Keratinocyte (primary cell): ENCODE data around the gene BANF2. TPM values are rescaled to one million over a fixed set of nuclear protein-coding genes. Genes with fewer than 3 reads are reported as not detected.

Source experiments
- DNase-seq: peaks from one replicate; pipeline ENCODE4 v3.0.0-alpha.2; 2011; ENCODE audit warnings: low read depth, missing footprints, low spot score
- FAIRE-seq: peaks from 2 replicates; lab custom pipeline; 2011; peaks lifted over from hg19 to GRCh38; lab: Jason Lieb, UNC
- H2AFZ ChIP-seq: 2 replicates; pipeline ENCODE4 v1.6.0; 2012; ENCODE audit warnings: low read length, control low read depth, inconsistent platforms; ENCODE audit not compliant: control insufficient read depth
- H3K27ac ChIP-seq: 2 replicates; pipeline ENCODE4 v1.5.1; 2011; ENCODE audit warnings: low read length; ENCODE audit not compliant: control insufficient read depth, insufficient read depth
- H3K27me3 ChIP-seq: 3 replicates; pipeline ENCODE4 v1.6.0; 2011; ENCODE audit warnings: low read length; ENCODE audit not compliant: control insufficient read depth, insufficient read depth; ENCODE audit errors: extremely low read depth
- H3K36me3 ChIP-seq, 2 experiments: 2 replicates in 1 of 2; 3 replicates in 1 of 2; pipeline ENCODE4 v1.5.1; 2011; ENCODE audit warnings: low read length in 2 of 2, mild to moderate bottlenecking in 1 of 2; ENCODE audit not compliant: control insufficient read depth in 2 of 2, insufficient read depth in 2 of 2; ENCODE audit errors: extremely low read depth in 1 of 2
- H3K4me1 ChIP-seq: 3 replicates; pipeline ENCODE4 v1.5.1; 2011; ENCODE audit warnings: low read length; ENCODE audit not compliant: control insufficient read depth, insufficient read depth; ENCODE audit errors: extremely low read depth
- H3K4me2 ChIP-seq: 3 replicates; pipeline ENCODE4 v1.6.0; 2011; ENCODE audit warnings: low read depth, low read length; ENCODE audit not compliant: control insufficient read depth, insufficient read depth; ENCODE audit errors: extremely low read depth
- H3K4me3 ChIP-seq, 3 experiments: fragments of 200-600 bp in 1 of 3; sonication (generic) in 1 of 3; 2 replicates in 2 of 3; 3 replicates in 1 of 3; pipeline ENCODE4 v1.5.1; 2011 to 2016; ENCODE audit warnings: low read length in 3 of 3, mild to moderate bottlenecking in 3 of 3, control low read depth in 2 of 3, inconsistent platforms in 1 of 3, low read depth in 1 of 3, mixed read lengths in 1 of 3, mixed run types in 1 of 3, moderate library complexity in 1 of 3; ENCODE audit not compliant: control insufficient read depth in 2 of 3, insufficient read depth in 2 of 3; ENCODE audit errors: extremely low read depth in 1 of 3
- H3K79me2 ChIP-seq: 2 replicates; pipeline ENCODE4 v1.6.0; 2012; ENCODE audit warnings: low read length; ENCODE audit not compliant: control insufficient read depth, insufficient read depth
- H3K9ac ChIP-seq: 3 replicates; pipeline ENCODE4 v1.6.0; 2011; ENCODE audit warnings: low read length; ENCODE audit not compliant: control insufficient read depth, insufficient read depth; ENCODE audit errors: extremely low read depth
- H3K9me1 ChIP-seq: 3 replicates; pipeline ENCODE4 v1.6.0; 2011; ENCODE audit warnings: low read length; ENCODE audit not compliant: control insufficient read depth, insufficient read depth; ENCODE audit errors: extremely low read depth
- H3K9me3 ChIP-seq: 2 replicates; pipeline ENCODE4 v1.5.1; 2012; ENCODE audit warnings: low read depth, low read length; ENCODE audit not compliant: control insufficient read depth
- H4K20me1 ChIP-seq: 3 replicates; pipeline ENCODE4 v1.6.0; 2011; ENCODE audit warnings: low read length; ENCODE audit not compliant: control insufficient read depth, insufficient read depth; ENCODE audit errors: extremely low read depth
- EZH2 ChIP-seq: IDR thresholded peaks from one replicate; pipeline ENCODE4 v1.6.1; 2012; ENCODE audit warnings: inconsistent platforms, mild to moderate bottlenecking, low read length, moderate library complexity
- dilution Hi-C: fragments of 300-500 bp; cut with MboI; formaldehyde crosslinking; loops from one replicate; pipeline ENCODE4 v1.7.0; 2020; ENCODE audit warnings: low sequenced_read_pairs; ENCODE audit not compliant: extremely low pct_ligation_motif_present
- polyA plus RNA-seq, 5 experiments: library from polyadenylated mRNA; depleted of rRNA in 3 of 5; stranded (reverse) in 3 of 5; stranded (forward) in 1 of 5; unstranded in 1 of 5; fragments of >200 nt; gene quantifications; 1 replicate in 1 of 5; 2 replicates in 3 of 5; 3 replicates in 1 of 5; pipeline versions ENCODE4 v1.2.1 to v1.2.3, GENCODE V29; 2011 to 2012; ENCODE audit warnings: missing spikeins in 2 of 5, low read depth in 1 of 5, low replicate concordance in 1 of 5
- TF ChIP-seq, protein P1 (sequence below), 3 experiments: IDR thresholded peaks in 1 of 3; conservative IDR thresholded peaks in 1 of 3; optimal IDR thresholded peaks in 1 of 3; 2 replicates in 2 of 3; 3 replicates in 1 of 3; pipeline versions ENCODE3 to v1.5.1; 2011; ENCODE audit warnings: low read length in 3 of 3, mild to moderate bottlenecking in 3 of 3, moderate library complexity in 2 of 3, control low read depth in 1 of 3, inconsistent platforms in 1 of 3; ENCODE audit not compliant: insufficient read depth in 2 of 3; ENCODE audit errors: extremely low read depth in 1 of 3

Gene BANF2
- polyA plus RNA-seq, 1 donor (not counting 4 experiments of a cell fraction or from before 2014, with no cell fraction given): not detected

- H3K4me1 ChIP-seq: peaks cover 16% of the 10 kb centered on the region
- DNase-seq: no peak
- no peak overlapping the region for H3K4me3 ChIP-seq
- H3K4me2 ChIP-seq: no peak overlapping the region
- peaks cover 6% of the 10 kb centered on the region for H4K20me1 ChIP-seq
- peaks cover 16% of the 10 kb centered on the region for H3K79me2 ChIP-seq
- H3K27me3 ChIP-seq: peaks cover 29% of the 10 kb centered on the region
- no peak for FAIRE-seq
- no peaks in the 10 kb centered on the region for H3K9me3 ChIP-seq
- H3K9ac ChIP-seq: no peak overlapping the region
- H3K9me1 ChIP-seq: no peaks in the 10 kb centered on the region
- TF ChIP-seq EZH2: no peak
- TF ChIP-seq, protein P1, sequence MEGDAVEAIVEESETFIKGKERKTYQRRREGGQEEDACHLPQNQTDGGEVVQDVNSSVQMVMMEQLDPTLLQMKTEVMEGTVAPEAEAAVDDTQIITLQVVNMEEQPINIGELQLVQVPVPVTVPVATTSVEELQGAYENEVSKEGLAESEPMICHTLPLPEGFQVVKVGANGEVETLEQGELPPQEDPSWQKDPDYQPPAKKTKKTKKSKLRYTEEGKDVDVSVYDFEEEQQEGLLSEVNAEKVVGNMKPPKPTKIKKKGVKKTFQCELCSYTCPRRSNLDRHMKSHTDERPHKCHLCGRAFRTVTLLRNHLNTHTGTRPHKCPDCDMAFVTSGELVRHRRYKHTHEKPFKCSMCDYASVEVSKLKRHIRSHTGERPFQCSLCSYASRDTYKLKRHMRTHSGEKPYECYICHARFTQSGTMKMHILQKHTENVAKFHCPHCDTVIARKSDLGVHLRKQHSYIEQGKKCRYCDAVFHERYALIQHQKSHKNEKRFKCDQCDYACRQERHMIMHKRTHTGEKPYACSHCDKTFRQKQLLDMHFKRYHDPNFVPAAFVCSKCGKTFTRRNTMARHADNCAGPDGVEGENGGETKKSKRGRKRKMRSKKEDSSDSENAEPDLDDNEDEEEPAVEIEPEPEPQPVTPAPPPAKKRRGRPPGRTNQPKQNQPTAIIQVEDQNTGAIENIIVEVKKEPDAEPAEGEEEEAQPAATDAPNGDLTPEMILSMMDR (optimal IDR thresholded peaks at IDR 0.05 in 1 of 3, IDR thresholded peaks at IDR 0.05 in 1 of 3, conservative IDR thresholded peaks at IDR 0.05 in 1 of 3; ENCODE audit: extremely low read depth in 1 of 3, insufficient read depth in 2 of 3, low read length in 3 of 3): no peak
- no peak overlapping the region for H3K27ac ChIP-seq
- H3K36me3 ChIP-seq: peaks cover 0 to 8% of the 10 kb centered on the region in 2 experiments
- H2AFZ ChIP-seq: no peak overlapping the region
- dilution Hi-C loops: no loop called here
These were observed 15.5 kb upstream of the BANF2 start for GRCh38 chr20:17684077-17684888.

DNA sequence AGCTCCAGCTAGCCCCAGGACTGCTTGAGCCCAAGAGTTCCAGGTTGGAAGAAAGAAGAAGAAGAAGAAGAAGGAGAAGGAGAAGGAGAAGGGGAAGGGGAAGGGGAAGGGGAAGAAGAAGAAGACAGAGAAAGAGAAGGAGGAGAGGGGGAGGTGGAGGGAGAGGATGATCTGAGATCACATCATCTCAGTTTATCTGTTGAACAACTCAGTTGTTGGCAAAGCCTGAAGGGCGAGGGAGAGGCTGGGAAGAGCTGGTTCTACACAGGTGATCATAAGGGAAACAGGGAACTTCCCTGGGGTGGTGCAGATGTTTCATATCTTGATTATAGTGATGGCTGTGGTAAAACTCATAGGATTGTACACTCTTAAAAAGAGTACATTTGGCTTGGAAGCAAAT lies 14.6 kb upstream of the BANF2 start:
- dilution Hi-C loops: no loop called here
- Histone ChIP-seq H3K27ac (no peak overlapping the region), H3K4me1 (peaks cover 8% of the 10 kb centered on the region), H3K4me2 (no peak overlapping the region), H3K4me3 (no peak overlapping the region), H3K9me1 (no peaks in the 10 kb centered on the region), H3K36me3 (no peaks in the 10 kb centered on the region), H3K9ac (no peak overlapping the region), H3K27me3 (peaks cover 29% of the 10 kb centered on the region), H4K20me1 (no peaks in the 10 kb centered on the region), H3K79me2 (peaks cover 8% of the 10 kb centered on the region), H3K9me3 (no peaks in the 10 kb centered on the region), H2AFZ (no peak overlapping the region)
- FAIRE-seq: no peak
- TF ChIP-seq, protein P1 (optimal IDR thresholded peaks at IDR 0.05 in 1 of 3, IDR thresholded peaks at IDR 0.05 in 1 of 3, conservative IDR thresholded peaks at IDR 0.05 in 1 of 3; ENCODE audit: extremely low read depth in 1 of 3, insufficient read depth in 2 of 3, low read length in 3 of 3): no peak
- no peak for TF ChIP-seq EZH2
- DNase-seq: no peak
